Kidney epithelial cell (primary cell): ENCODE results near the gene RGS19. TPM values are rescaled to one million over a fixed set of nuclear protein-coding genes. Genes with fewer than 3 reads are reported as not detected.

Source experiments
- DNase-seq: peaks from one replicate; pipeline ENCODE4 v3.0.0-alpha.2; 2010; ENCODE audit warnings: low read depth
- H3K27me3 ChIP-seq: 2 replicates; pipeline ENCODE4 v1.6.0; 2011; ENCODE audit warnings: low read length; ENCODE audit not compliant: control insufficient read depth, insufficient read depth
- H3K36me3 ChIP-seq: 2 replicates; pipeline ENCODE4 v1.5.1; 2011; ENCODE audit warnings: low read length; ENCODE audit not compliant: control insufficient read depth, insufficient read depth
- H3K4me3 ChIP-seq: 2 replicates; pipeline ENCODE4 v1.5.1; 2011; ENCODE audit warnings: low read depth, mild to moderate bottlenecking, control low read depth, low read length
- CTCF ChIP-seq: IDR thresholded peaks from 2 replicates; pipeline ENCODE4 v1.5.1; 2011; ENCODE audit warnings: mild to moderate bottlenecking, moderate library complexity, low read length, control low read depth, inconsistent platforms; ENCODE audit not compliant: insufficient read depth, poor library complexity, severe bottlenecking
- total RNA-seq: library from RNA; depleted of rRNA; stranded (reverse); fragments of >200 nt; gene quantifications from 2 replicates; pipeline ENCODE4 v1.2.3, GENCODE V29; 2015

The RGS19 gene
- total RNA-seq, 1 donor from 2014 or later, result 14.1 TPM

GRCh38 chr20:64033981-64034493 is 45.3 kb downstream of the RGS19 start:
- no peak for DNase-seq
- TF ChIP-seq CTCF, result no peak
- H3K36me3 ChIP-seq, result peaks cover 1% of the 10 kb centered on the region
- peaks cover 13% of the 10 kb centered on the region for H3K27me3 ChIP-seq
- no peak overlapping the region for H3K4me3 ChIP-seq

GRCh38 chr20:64032706-64033624 is 46.4 kb downstream of the RGS19 start:
- Histone ChIP-seq H3K36me3 (peaks cover 1% of the 10 kb centered on the region), H3K4me3 (no peak overlapping the region), H3K27me3 (peaks cover 10% of the 10 kb centered on the region)
- no peak for DNase-seq
- no peak for TF ChIP-seq CTCF

- TF ChIP-seq CTCF, result no peak
- Histone ChIP-seq H3K36me3 (peaks cover 2% of the 10 kb centered on the region), H3K27me3 (no peaks in the 10 kb centered on the region), H3K4me3 (no peak overlapping the region)
- DNase-seq, result no peak
Observed at GRCh38 chr20:64031822-64032314, 47.5 kb downstream of the RGS19 start.

GRCh38 chr20:64030371-64031134 is 48.8 kb downstream of the RGS19 start:
- no peak overlapping the region for H3K4me3 ChIP-seq
- TF ChIP-seq CTCF, result no peak
- H3K27me3 ChIP-seq, result no peaks in the 10 kb centered on the region
- DNase-seq, result no peak
- H3K36me3 ChIP-seq, result peaks cover 2% of the 10 kb centered on the region

- no peak for DNase-seq
- no peaks in the 10 kb centered on the region for H3K27me3 ChIP-seq
- TF ChIP-seq CTCF, result no peak
- peaks cover 4% of the 10 kb centered on the region for H3K36me3 ChIP-seq
- H3K4me3 ChIP-seq, result no peak overlapping the region
Observed at GRCh38 chr20:64029293-64030117, 49.8 kb downstream of the RGS19 start.
